GM18867 (cell line): ENCODE measurements around the gene BRD1.
"Not testable (repeated sequence)": the region's sequence is repeated elsewhere in the genome, so short reads cannot be mapped to it uniquely, and the experiment has no call there.

Experiments
- ATAC-seq: cut with Tn5 transposase; IDR thresholded peaks from one replicate; pipeline ENCODE4 v1.9.1; 2021; ENCODE audit warnings: mild to moderate bottlenecking, moderate library complexity; ENCODE audit not compliant: unreplicated experiment

The BRD1 gene

DNA sequence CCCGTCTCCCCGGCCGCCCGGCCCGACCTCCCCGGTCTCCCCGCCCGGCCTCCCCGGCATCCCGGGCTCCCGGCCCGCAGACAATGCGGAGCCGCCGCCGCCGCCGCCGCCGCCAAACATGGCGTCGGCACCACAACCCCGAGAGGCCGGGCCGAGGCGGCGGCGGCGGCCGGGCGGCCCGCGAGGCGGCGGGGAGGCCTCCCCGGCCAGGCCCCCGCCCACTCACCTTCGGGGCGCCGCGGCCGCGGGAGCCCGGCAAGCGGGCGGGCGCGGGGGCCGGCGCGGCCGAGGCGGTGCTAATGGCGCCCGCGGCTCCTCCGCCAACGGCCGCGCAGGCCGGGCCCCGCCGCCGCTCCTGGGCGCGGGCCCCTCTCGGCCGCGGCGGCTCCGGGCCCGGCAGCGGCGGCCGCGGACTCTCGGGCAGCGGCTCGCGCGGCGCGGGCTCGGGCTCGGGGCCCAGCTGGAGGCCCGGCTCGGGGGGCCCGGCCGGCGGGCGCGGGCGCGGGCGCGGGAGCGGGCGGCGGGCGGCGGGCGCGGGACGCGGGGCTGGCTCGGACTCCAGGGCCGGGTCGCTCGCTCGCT lies 311 bp downstream of the BRD1 start:
- ATAC-seq, result peak; percentile 10

GRCh38 chr22:49826603-49827270 lies 936 bp downstream of the BRD1 start:
- ATAC-seq, result peak; percentile 21

- no peak for ATAC-seq
These were observed 1.6 kb downstream of the BRD1 start for GRCh38 chr22:49825944-49826602.

GRCh38 chr22:49825436-49825835 lies 2.2 kb downstream of the BRD1 start:
- no peak for ATAC-seq

- ATAC-seq, result no peak
These were observed 2.7 kb downstream of the BRD1 start for GRCh38 chr22:49824936-49825335.

- ATAC-seq, result no peak
These were observed 3.3 kb downstream of the BRD1 start for GRCh38 chr22:49824185-49824925.

DNA sequence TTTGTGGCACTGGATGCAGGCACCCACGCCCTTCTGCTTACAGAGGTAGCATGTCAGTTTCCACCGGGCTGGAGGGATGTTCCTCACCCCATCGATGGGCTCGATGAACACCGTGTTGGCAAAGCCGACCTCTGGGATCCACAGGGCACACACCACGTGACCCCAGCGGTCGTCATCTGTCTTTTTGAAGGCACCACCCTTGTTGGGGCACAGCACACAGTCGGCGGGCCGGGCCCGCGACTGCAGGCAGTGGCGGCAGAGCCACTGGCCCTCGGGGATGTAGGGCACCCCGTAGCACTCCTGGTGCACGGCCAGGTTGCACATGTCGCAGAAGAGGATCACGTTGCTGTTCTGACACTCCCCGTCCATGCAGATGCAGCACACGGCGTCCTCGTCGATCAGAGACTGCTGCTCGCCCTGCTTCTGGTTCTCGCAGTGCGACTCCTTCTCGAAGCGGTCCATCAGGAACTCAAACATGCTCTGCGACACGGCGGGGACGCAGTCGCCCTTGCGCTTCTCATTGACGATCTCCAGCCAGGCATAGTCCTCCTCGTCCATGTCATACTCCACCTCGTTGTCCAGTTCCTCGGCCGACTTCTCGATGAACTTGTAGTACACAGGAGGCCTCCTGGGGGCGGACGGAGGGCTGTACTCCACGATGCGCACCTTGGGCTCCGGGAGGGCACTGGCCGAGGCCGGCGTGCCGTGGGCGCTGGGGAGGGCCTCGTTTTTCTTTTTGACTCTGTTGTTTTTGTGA lies 4.2 kb downstream of the BRD1 start:
- ATAC-seq, result no peak

DNA sequence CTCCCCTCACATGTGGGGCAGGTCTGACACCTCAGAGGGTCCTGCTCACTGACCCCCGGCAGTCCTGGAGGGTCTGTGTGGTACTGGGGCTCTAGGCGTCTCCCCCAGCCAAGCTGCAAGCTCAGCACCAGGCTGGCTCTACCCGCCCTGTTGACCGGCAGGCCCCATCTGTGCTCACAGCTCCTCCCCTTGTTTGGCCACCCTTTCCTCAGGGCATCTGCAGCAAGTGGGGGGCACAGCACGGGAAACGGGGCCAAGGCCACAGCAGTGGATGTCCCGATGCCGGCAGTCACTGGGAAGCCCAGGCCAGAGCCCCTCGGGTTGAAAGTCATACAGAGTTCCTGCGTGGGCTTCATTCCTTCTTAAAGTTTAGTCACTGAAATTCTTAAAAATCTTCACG lies 5.9 kb downstream of the BRD1 start:
- ATAC-seq, result not testable (repeated sequence)

DNA sequence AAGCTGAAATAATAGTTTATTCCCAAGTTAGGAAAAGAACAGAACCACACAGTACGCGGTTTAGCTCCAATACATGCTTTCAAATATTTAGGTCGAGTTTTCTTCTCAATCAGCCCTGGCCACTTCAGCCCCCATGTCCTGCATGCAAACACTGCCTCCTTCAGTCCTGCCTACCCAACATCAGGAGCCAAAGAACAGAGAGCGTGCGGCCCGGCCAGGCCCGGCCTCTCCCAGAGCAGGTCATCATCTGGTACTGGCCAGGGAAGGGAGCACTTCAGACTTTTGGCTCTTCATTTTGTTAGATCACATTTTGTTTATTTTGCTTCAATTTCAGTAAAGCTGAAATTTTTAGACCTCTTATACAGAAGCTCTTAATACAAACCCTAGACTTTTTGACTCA lies 6.7 kb downstream of the BRD1 start:
- ATAC-seq, result no peak

DNA sequence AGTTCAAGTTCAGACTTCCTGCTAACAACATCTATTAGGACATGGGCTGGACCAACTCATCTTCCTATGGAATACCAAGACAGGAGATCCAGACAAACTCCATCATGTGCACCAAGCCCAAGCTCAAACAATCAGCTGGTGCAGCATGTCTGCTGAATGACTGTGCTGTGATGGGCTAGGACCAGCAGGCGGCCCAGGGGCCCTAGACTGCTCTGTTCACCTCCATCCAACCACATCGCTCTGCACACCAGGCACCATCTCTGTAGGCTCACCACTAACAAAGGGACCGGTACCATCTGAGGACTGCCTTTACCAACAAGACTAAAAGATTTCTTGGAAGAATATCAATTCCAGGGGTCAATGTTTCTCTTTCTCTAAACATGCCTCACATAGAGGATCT lies 10.3 kb downstream of the BRD1 start:
- ATAC-seq, result no peak

- ATAC-seq, result no peak
These were observed 12.0 kb downstream of the BRD1 start for GRCh38 chr22:49815641-49816091.

DNA sequence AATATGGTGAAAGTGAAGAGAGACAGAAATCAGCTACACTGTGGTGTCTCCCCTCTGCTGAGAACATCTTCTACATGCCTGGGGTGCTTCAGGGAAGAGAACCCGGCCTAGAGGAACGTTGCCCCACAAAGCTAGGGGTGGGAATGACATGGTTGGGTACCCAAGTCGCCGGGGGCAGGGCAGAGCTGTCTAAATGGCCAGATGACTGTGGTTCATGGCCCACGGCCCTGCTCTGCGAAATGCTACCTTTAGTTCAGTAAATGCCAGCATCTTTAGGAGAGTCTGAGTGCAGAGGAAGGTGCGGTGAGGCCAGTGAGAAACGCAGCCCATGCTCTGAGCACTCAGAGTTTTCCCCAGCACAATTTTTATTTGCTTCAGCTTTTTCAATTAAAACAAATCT lies 12.8 kb downstream of the BRD1 start:
- ATAC-seq, result no peak

DNA sequence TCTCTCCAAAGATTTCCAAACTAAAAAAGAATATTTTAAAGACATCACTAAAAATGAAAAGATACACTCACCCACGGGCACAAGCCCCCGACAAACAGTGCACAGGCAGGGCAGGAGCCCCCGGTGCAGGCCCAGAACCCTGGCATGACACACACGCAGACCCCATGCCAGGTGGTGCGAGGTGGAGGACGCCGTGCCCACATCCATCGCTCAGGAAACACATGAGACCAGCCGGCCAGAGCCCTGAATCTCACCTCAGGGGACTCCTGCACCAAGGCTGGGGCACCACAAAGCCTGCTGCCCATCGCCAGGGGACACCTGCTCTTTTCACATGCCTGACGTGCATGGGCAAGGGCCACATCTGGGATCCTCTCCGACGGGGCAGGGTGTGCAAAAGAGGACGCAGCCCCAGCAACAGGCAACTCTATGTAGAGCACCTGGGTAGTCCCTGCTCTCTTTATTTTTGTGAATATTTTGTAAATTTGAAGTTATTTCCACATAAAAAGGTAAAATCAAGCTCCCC lies 13.4 kb downstream of the BRD1 start:
- no peak for ATAC-seq

GRCh38 chr22:49812838-49813237 lies 14.8 kb downstream of the BRD1 start:
- ATAC-seq, result no peak

GRCh38 chr22:49811020-49811791 lies 16.5 kb downstream of the BRD1 start:
- no peak for ATAC-seq

DNA sequence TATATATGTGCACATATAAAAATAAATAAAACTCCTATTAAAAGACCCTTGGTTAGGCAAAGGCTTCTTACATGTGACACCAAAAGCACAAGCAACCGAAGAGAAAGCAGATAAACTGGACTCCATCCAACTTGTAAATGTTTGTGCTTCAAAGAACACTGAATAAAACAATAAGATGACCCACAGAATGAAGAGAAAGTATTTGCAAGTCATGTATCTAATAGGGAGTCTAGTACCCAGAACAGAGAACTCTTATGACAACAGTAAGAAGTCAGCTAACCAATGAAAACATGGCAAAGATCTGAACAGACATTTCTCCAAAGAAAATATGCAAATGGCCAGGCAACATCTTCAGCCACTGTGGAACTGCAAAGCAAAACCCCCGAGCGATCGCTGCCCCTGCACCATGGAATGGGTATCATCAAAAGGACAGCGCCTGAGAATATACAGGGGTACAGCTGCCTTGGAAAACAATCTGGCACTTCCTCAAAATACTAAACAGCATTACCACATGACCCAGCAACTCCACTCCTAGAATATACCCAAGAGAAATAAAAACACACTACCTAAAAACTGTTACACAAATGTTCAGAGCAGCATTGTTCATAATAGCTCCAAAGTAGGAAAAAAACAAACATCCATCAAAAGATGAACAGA lies 17.2 kb downstream of the BRD1 start:
- no peak for ATAC-seq

DNA sequence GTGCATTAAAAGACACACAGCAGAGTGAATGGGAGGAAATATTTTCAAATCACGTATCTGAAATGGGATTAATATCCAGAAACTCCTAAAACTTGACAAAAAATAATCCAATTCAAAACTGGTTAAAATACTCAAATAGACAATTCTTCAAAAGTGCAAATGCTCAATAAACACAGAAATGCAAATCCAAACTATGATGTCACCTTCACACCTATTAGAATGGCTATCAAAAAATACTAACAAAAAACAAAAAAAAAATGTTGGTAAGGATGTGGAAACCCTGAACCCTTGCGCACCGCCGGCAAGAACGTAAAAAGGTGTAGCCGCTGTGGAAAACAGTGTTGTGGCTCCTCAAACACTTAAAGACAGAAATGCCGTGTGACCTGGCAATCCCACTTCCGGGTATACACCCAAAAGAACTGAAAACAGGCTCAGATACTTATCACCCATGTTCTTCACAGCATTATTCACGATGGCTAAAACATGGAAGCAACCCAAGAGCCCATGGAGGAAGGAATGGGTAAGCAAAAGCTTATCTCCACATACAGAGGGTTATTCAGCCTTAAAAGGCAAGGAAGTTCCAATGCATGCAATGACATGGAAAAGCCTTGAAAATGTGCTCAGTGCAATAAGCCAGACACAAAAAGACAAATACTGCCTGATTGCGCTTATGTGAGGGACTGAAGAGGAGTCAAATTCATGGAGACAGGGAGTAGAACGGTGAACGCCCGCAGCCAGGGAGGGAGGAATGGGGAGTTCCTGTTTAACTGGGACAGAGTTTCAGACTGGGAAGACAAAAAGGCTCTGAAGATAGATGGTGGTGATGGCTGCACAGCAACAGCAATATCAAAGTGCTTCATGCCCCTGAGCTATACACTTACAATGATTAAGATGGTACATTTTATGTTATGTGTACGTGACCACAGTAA lies 19.6 kb downstream of the BRD1 start:
- no peak for ATAC-seq

GRCh38 chr22:49807129-49807528 lies 20.5 kb downstream of the BRD1 start:
- ATAC-seq, result no peak
